ENCODE results near the gene BOC. TPM values are rescaled to one million over a fixed set of nuclear protein-coding genes. Genes with fewer than 3 reads are reported as not detected.
"Not testable (repeated sequence)": the region's sequence is repeated elsewhere in the genome, so short reads cannot be mapped to it uniquely, and the experiment has no call there.

BOC gene
- polyA plus RNA-seq (ENCODE audit: low read depth in 6 of 6) = not detected

DNA sequence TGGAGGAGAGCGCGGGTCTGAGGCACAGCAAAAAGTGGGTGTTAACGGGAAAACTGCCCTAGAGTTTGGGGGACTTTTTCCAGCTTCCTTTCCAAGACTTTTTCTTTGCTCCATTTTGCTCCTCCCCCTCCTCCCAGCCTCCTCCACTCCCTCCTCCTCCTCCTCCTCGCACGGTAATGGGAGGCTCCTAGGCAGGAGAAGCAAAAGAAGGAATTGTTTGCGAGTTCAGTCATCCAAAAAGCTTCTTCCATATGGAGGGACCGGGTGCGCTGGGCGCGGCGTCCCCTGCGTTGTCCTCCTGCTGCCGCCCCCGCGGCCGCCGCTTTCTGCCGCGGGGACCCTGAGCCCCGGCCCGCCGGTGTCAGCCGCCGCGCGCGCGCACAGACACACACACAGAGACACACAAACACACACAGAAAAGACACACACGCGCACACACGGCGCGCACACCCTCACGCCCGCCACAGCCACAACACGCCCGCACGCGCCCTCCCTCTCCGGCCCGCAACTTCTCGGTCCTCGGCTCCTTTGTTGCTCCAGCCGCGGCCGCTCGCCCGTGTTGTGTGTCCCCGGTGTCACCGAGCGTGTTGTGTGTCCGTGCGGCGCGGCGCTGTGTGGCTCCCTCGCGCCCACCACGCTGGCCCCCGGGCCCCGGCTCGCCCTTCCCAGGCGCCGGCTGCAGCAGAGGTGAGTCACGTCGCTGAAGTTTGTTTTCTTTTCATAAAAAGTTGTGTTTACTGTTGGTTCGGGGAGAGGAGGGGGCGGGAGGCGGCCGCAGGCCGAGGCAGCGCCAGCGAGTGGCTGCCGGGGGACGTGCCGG lies at the start of gene BOC:
TSS of gene BOC (plus strand) at position 228 of the 820 bp plus-strand sequence. CDS start 38,246 bp downstream, outside the sequence.
- H3K4me1 Mint-ChIP-seq = peaks cover 12 to 22% (median 13%) of the 10 kb centered on the region in 3 donors
- H3K36me3 Mint-ChIP-seq = peaks cover 0 to 7% of the 10 kb centered on the region in 2 donors
- DNase-seq (no peak), ATAC-seq (ENCODE audit: low read depth in 2 of 2) (peak; percentile 24 to 34)
- H3K4me3 Mint-ChIP-seq = peak within 1 kb of the TSS; percentile 79 to 89 (median 86)
- H3K27me3 Mint-ChIP-seq = peaks cover 70 to 82% (median 74%) of the 10 kb centered on the region in 3 donors
- H3K9me3 Mint-ChIP-seq = peaks cover 0 to 2% (median 0%) of the 10 kb centered on the region in 7 donors
- peak within 1 kb of the TSS in 2 of 6 donors; percentile 12 to 51 for H3K27ac Mint-ChIP-seq

GRCh38 chr3:113161661-113162060 lies 49.7 kb upstream of the BOC start:
- DNase-seq (no peak), ATAC-seq (ENCODE audit: low read depth in 2 of 2) (no peak)
- Mint-ChIP-seq H3K36me3 (no peaks in the 10 kb centered on the region), H3K27me3 (peaks cover 0 to 6% (median 5%) of the 10 kb centered on the region in 3 donors), H3K9me3 (peaks cover 0 to 3% (median 0%) of the 10 kb centered on the region in 7 donors), H3K4me3 (no peak overlapping the region), H3K4me1 (no peaks in the 10 kb centered on the region), H3K27ac (no peak overlapping the region)

GRCh38 chr3:113163152-113163551 lies 48.2 kb upstream of the BOC start:
- Mint-ChIP-seq H3K27ac (no peak overlapping the region), H3K9me3 (peaks cover 0 to 3% (median 0%) of the 10 kb centered on the region in 7 donors), H3K27me3 (peaks cover 0 to 6% (median 5%) of the 10 kb centered on the region in 3 donors), H3K36me3 (no peaks in the 10 kb centered on the region), H3K4me1 (no peaks in the 10 kb centered on the region), H3K4me3 (no peak overlapping the region)
- ATAC-seq (ENCODE audit: low read depth in 2 of 2) = no peak
- DNase-seq = no peak

DNA sequence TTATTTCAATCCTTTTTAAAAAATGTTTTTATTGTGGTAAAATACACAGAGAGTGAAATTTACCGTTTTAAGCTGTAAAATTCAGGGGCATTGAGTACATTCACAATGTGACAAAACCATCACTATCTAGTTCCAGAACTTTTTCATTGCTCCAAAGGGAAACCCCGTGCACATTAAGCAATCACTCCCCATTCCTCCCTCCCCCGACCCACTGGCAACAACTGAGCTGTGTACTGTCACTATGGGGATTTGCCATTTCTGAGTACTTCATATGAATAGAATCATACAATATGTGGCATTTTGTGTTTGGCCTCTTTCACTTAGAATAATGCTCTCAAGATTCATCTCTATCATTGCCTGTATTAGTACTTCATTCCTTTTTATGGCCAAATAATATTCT lies 45.5 kb upstream of the BOC start:
- DNase-seq = no peak
- H3K9me3 Mint-ChIP-seq = peaks cover 0 to 5% (median 0%) of the 10 kb centered on the region in 7 donors
- H3K4me3 Mint-ChIP-seq = no peak overlapping the region
- H3K36me3 Mint-ChIP-seq = no peaks in the 10 kb centered on the region
- peaks cover 3 to 6% (median 5%) of the 10 kb centered on the region in 3 donors for H3K27me3 Mint-ChIP-seq
- H3K4me1 Mint-ChIP-seq = no peaks in the 10 kb centered on the region
- no peak for ATAC-seq (ENCODE audit: low read depth in 2 of 2)
- H3K27ac Mint-ChIP-seq = no peak overlapping the region

GRCh38 chr3:113166357-113166718 lies 45.0 kb upstream of the BOC start:
- peaks cover 3 to 6% (median 5%) of the 10 kb centered on the region in 3 donors for H3K27me3 Mint-ChIP-seq
- no peak overlapping the region for H3K4me3 Mint-ChIP-seq
- peaks cover 0 to 5% (median 0%) of the 10 kb centered on the region in 7 donors for H3K9me3 Mint-ChIP-seq
- H3K36me3 Mint-ChIP-seq = no peaks in the 10 kb centered on the region
- ATAC-seq (ENCODE audit: low read depth in 2 of 2) (no peak), DNase-seq (no peak)
- H3K27ac Mint-ChIP-seq = peak overlapping the region in 1 of 6 donors; percentile 62
- no peaks in the 10 kb centered on the region for H3K4me1 Mint-ChIP-seq

DNA sequence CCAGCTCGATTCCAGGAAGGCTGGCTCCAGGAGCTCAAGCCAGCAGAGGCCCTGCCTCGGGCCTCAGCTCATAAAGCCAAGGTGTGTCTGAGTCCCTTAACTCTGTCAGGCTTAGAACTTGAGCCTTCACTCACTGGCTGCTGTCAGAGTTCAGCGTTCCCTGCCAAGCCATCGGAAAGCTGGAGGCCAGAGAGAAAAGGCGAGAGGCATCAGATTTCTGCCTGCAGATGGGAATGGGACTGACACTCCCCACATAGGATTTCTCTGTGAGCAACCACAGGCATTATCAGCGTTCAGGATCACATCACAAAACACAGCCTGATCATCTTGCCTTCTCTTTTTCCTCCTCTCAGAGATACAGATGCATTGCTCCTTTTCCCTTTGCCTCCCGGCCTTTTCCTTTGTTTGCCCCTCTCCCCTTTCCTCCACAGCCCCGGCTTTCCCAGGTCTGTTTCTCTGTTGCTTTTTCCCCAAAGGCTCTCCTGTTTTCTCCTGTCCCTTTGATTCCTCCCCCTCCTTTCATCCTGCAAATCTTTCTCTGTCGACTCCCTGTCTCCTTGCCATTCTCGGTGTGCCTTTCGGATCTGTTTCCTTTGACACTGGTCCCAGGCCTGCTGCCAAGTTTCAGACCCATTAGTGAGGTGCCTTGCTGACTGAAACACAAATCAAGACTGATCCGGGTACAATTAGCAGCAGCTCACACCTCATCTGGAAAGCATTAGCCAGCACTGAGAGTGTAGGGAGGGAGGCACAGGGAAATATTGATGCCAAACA lies 44.5 kb upstream of the BOC start:
- DNase-seq = no peak
- H3K36me3 Mint-ChIP-seq = no peaks in the 10 kb centered on the region
- no peaks in the 10 kb centered on the region for H3K4me1 Mint-ChIP-seq
- H3K27ac Mint-ChIP-seq = no peak overlapping the region
- peaks cover 0 to 9% (median 2%) of the 10 kb centered on the region in 7 donors for H3K9me3 Mint-ChIP-seq
- no peak for ATAC-seq (ENCODE audit: low read depth in 2 of 2)
- H3K27me3 Mint-ChIP-seq = peaks cover 3 to 4% (median 3%) of the 10 kb centered on the region in 3 donors
- no peak overlapping the region for H3K4me3 Mint-ChIP-seq

- no peak overlapping the region for H3K4me3 Mint-ChIP-seq
- no peaks in the 10 kb centered on the region for H3K4me1 Mint-ChIP-seq
- H3K9me3 Mint-ChIP-seq = peaks cover 0 to 9% (median 2%) of the 10 kb centered on the region in 7 donors
These were observed 43.2 kb upstream of the BOC start for GRCh38 chr3:113167825-113168801.

GRCh38 chr3:113169891-113170452 lies 41.4 kb upstream of the BOC start:
- no peak for ATAC-seq (ENCODE audit: low read depth in 2 of 2)
- Mint-ChIP-seq H3K9me3 (peaks cover 0 to 7% (median 2%) of the 10 kb centered on the region in 7 donors), H3K27me3 (peaks cover 0 to 3% (median 0%) of the 10 kb centered on the region in 3 donors), H3K4me3 (no peak overlapping the region), H3K4me1 (no peaks in the 10 kb centered on the region), H3K36me3 (no peaks in the 10 kb centered on the region), H3K27ac (no peak overlapping the region)
- no peak for DNase-seq

More at GRCh38 chr3:113167825-113168801, 43.2 kb upstream of the BOC start:
- Mint-ChIP-seq H3K27ac (no peak overlapping the region), H3K36me3 (no peaks in the 10 kb centered on the region), H3K27me3 (peaks cover 0 to 3% (median 0%) of the 10 kb centered on the region in 3 donors)
- DNase-seq (no peak), ATAC-seq (ENCODE audit: low read depth in 2 of 2) (no peak)

- H3K36me3 Mint-ChIP-seq = no peaks in the 10 kb centered on the region
- peaks cover 0 to 7% (median 2%) of the 10 kb centered on the region in 7 donors for H3K9me3 Mint-ChIP-seq
- H3K4me1 Mint-ChIP-seq = no peaks in the 10 kb centered on the region
- H3K27ac Mint-ChIP-seq = no peak overlapping the region
- no peak overlapping the region for H3K4me3 Mint-ChIP-seq
- H3K27me3 Mint-ChIP-seq = peaks cover 0 to 3% (median 0%) of the 10 kb centered on the region in 3 donors
- no peak for DNase-seq
- ATAC-seq (ENCODE audit: low read depth in 2 of 2) = no peak
These were observed 40.6 kb upstream of the BOC start for GRCh38 chr3:113170771-113171170.

GRCh38 chr3:113171675-113172300 lies 39.6 kb upstream of the BOC start:
- not testable (repeated sequence) for H3K27me3 Mint-ChIP-seq; H3K9me3 Mint-ChIP-seq; DNase-seq; H3K4me1 Mint-ChIP-seq; H3K36me3 Mint-ChIP-seq; H3K4me3 Mint-ChIP-seq; ATAC-seq (ENCODE audit: low read depth in 2 of 2)
- H3K27ac Mint-ChIP-seq = peak overlapping the region in 1 of 6 donors; percentile 47

DNA sequence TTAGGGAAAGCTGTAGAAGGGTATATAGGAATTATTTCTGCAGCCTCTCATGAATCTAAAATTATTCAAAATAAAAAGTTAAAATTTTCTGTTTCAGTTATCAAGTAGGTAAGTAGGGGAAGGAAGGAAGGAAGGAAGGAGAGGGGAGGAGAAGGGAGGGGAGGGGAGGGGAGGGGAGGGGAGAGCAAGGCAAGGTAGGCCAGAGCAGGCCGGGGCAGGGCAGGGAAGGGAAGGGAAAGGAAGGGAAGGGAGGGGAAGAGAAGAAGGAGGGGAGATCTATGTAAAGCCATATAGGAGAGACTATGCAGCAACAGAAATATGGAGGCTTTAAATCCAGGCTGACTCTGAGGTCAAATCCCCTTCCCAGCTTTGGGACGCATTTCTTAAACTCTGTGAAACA lies 38.3 kb upstream of the BOC start:
- Mint-ChIP-seq H3K27me3 (peaks cover 0 to 3% (median 0%) of the 10 kb centered on the region in 3 donors), H3K4me3 (no peak overlapping the region), H3K4me1 (no peaks in the 10 kb centered on the region), H3K9me3 (peaks cover 0 to 7% (median 2%) of the 10 kb centered on the region in 7 donors), H3K36me3 (no peaks in the 10 kb centered on the region), H3K27ac (no peak overlapping the region)
- DNase-seq (no peak), ATAC-seq (ENCODE audit: low read depth in 2 of 2) (no peak)

DNA sequence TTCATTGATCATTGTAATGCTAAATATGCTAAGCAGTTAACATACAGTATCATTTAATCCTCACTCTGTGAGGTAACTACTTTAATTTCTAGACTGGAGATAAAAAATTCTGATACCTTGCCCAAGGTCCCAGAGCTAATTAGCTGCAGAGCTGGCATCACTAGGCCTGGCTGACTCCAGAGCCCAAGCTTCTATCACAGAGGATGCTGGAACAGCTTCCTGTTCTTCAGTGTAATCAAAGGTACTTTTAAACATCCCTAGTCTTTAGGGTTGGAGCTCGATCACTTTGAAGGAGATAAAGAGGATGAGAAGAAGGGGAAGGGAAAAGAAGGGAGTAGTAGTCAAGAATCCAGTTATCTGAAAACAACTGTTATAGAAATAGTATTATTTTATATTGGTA lies 37.1 kb upstream of the BOC start:
- no peaks in the 10 kb centered on the region for H3K4me1 Mint-ChIP-seq
- no peak overlapping the region for H3K27ac Mint-ChIP-seq
- H3K9me3 Mint-ChIP-seq = peaks cover 0 to 7% (median 2%) of the 10 kb centered on the region in 7 donors
- peaks cover 0 to 3% (median 0%) of the 10 kb centered on the region in 3 donors for H3K27me3 Mint-ChIP-seq
- no peak for DNase-seq
- no peak overlapping the region for H3K4me3 Mint-ChIP-seq
- no peak for ATAC-seq (ENCODE audit: low read depth in 2 of 2)
- H3K36me3 Mint-ChIP-seq = no peaks in the 10 kb centered on the region

Measured in naive B cell (primary cell).